ENCODE measurements around the gene DHX57. TPM values are rescaled to one million over a fixed set of nuclear protein-coding genes. Genes with fewer than 3 reads are reported as not detected.

DHX57 gene
- total and polyA plus RNA-seq, 2 donors (not counting 3 experiments of a cell fraction or from before 2014, with no cell fraction given): 8.7 to 28.2 TPM

GRCh38 chr2:38862476-38862875, 13.3 kb downstream of the DHX57 start:
- no peaks in the 10 kb centered on the region for H4K20me1 ChIP-seq (replicated peaks; ENCODE audit: control insufficient read depth, extremely low read depth, insufficient read depth, low read length)
- no peak overlapping the region for H3K9ac ChIP-seq (replicated peaks; ENCODE audit: extremely low read depth, insufficient read depth, low read length)
- ChIA-PET CTCF (interaction anchor here (0.7 kb wide), 1 partner anchor 85 kb away, joined by 3 read pairs; no protein-coding TSS in a partner anchor), POLR2A (no interaction called here)
- no peaks in the 10 kb centered on the region for H3K4me1 ChIP-seq (ENCODE audit: control insufficient read depth, extremely low read depth, insufficient read depth, low read length)
- DNase-seq (ENCODE audit: low read depth, low spot score) (no peak), FAIRE-seq (no peak)
- H2AFZ ChIP-seq (ENCODE audit: low read depth, low read length): no peak overlapping the region
- H3K27ac ChIP-seq (ENCODE audit: insufficient read depth, low read depth, low read length): no peak overlapping the region
- H3K4me3 ChIP-seq (replicated peaks in 1 of 3; ENCODE audit: insufficient read depth in 1 of 3, low read depth in 1 of 3, low read length in 3 of 3): no peak overlapping the region
- no peak for TF ChIP-seq MYC (IDR thresholded peaks at IDR 0.05; ENCODE audit: low read depth, low read length)
- H3K27me3 ChIP-seq (ENCODE audit: control insufficient read depth in 2 of 2, insufficient read depth in 2 of 2, low read length in 2 of 2): no peaks in the 10 kb centered on the region
- no peaks in the 10 kb centered on the region for H3K9me3 ChIP-seq (replicated peaks; ENCODE audit: control insufficient read depth, insufficient read depth, low read length)
- intact Hi-C loops (cut with micrococcal nuclease) (no loop called here), dilution Hi-C loops (cut with MboI; ENCODE audit: extremely low pct_ligation_motif_present, low sequenced_read_pairs) (no loop called here)
- H3K79me2 ChIP-seq (ENCODE audit: control insufficient read depth, insufficient read depth, low read length): no peaks in the 10 kb centered on the region
- H3K9me1 ChIP-seq (replicated peaks; ENCODE audit: control insufficient read depth, extremely low read depth, insufficient read depth, low read length): no peaks in the 10 kb centered on the region
- no TSS peak for BruUV-seq (replicated peaks)
- H3K4me2 ChIP-seq (ENCODE audit: insufficient read depth, low read length): no peak overlapping the region
- H3K36me3 ChIP-seq (ENCODE audit: control insufficient read depth in 2 of 2, extremely low read depth in 1 of 2, insufficient read depth in 2 of 2, low read length in 2 of 2): peaks cover 9 to 10% of the 10 kb centered on the region in 2 experiments

DNA sequence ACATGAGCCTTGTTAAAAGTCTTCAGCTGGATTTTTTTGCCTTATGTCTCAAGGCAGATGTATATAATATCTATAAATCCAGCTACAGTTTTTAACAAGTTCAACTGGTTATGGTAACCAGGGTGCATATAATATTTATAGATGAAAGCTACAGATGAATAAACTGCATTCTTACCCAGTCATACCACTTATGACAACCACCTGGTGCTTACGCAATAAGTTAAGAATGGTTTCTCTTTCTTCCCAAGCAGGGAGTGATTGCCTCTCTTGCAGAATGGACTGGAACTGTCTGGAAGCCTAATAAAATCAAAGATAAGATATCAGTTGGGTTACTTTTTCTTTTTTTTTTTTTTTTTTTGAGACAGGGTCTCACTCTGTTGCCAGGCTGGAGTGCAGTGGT, 19.6 kb downstream of the DHX57 start:
- no peaks in the 10 kb centered on the region for H3K79me2 ChIP-seq (ENCODE audit: control insufficient read depth, insufficient read depth, low read length)
- H3K9me1 ChIP-seq (replicated peaks; ENCODE audit: control insufficient read depth, extremely low read depth, insufficient read depth, low read length): no peaks in the 10 kb centered on the region
- BruUV-seq (replicated peaks): no TSS peak
- H3K4me1 ChIP-seq (ENCODE audit: control insufficient read depth, extremely low read depth, insufficient read depth, low read length): no peaks in the 10 kb centered on the region
- TF ChIP-seq EZH2 (IDR thresholded peaks at IDR 0.05; ENCODE audit: borderline replicate concordance, low read depth, low read length, severe bottlenecking): no peak
- no peak for TF ChIP-seq MYC (IDR thresholded peaks at IDR 0.05; ENCODE audit: low read depth, low read length)
- TF ChIP-seq, protein P1, sequence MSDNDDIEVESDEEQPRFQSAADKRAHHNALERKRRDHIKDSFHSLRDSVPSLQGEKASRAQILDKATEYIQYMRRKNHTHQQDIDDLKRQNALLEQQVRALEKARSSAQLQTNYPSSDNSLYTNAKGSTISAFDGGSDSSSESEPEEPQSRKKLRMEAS (IDR thresholded peaks at IDR 0.05; ENCODE audit: insufficient read depth, insufficient read length): no peak
- no peak for TF ChIP-seq POLR2AphosphoS5 (IDR thresholded peaks at IDR 0.05; ENCODE audit: insufficient read depth, low read depth, low read length)
- no peak for TF ChIP-seq FOS (IDR thresholded peaks at IDR 0.05; ENCODE audit: borderline replicate concordance, insufficient read depth, low read length)
- no peak for TF ChIP-seq POLR2A (IDR thresholded peaks at IDR 0.05; ENCODE audit: low read depth, low read length)
- TF ChIP-seq, protein P2, sequence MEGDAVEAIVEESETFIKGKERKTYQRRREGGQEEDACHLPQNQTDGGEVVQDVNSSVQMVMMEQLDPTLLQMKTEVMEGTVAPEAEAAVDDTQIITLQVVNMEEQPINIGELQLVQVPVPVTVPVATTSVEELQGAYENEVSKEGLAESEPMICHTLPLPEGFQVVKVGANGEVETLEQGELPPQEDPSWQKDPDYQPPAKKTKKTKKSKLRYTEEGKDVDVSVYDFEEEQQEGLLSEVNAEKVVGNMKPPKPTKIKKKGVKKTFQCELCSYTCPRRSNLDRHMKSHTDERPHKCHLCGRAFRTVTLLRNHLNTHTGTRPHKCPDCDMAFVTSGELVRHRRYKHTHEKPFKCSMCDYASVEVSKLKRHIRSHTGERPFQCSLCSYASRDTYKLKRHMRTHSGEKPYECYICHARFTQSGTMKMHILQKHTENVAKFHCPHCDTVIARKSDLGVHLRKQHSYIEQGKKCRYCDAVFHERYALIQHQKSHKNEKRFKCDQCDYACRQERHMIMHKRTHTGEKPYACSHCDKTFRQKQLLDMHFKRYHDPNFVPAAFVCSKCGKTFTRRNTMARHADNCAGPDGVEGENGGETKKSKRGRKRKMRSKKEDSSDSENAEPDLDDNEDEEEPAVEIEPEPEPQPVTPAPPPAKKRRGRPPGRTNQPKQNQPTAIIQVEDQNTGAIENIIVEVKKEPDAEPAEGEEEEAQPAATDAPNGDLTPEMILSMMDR (IDR thresholded peaks at IDR 0.05; ENCODE audit: extremely low read depth in 1 of 2, insufficient read depth in 1 of 2, low read depth in 1 of 2, low read length in 2 of 2): no peak
- TF ChIP-seq JUN (IDR thresholded peaks at IDR 0.05; ENCODE audit: borderline replicate concordance, insufficient read depth, insufficient read length, low read depth): no peak
- no peak for TF ChIP-seq GATA2 (IDR thresholded peaks at IDR 0.05; ENCODE audit: insufficient read depth, insufficient read length, low read depth, low read length)
- FAIRE-seq (no peak), DNase-seq (ENCODE audit: low read depth, low spot score) (no peak)
- no peaks in the 10 kb centered on the region for H4K20me1 ChIP-seq (replicated peaks; ENCODE audit: control insufficient read depth, extremely low read depth, insufficient read depth, low read length)
- intact Hi-C loops (cut with micrococcal nuclease): no loop called here
- POLR2A ChIA-PET: interaction anchor here (1.1 kb wide), 1 partner anchor 105 kb away, joined by 3 read pairs; the partner anchor contains the start of gene SRSF7
- no peak overlapping the region for H3K9ac ChIP-seq (replicated peaks; ENCODE audit: extremely low read depth, insufficient read depth, low read length)
- no peak overlapping the region for H3K4me2 ChIP-seq (ENCODE audit: insufficient read depth, low read length)
- no peak overlapping the region for H2AFZ ChIP-seq (ENCODE audit: low read depth, low read length)
- CTCF ChIA-PET: interaction anchor here (1.1 kb wide), 1 partner anchor 21 kb away, joined by 4 read pairs; no protein-coding TSS in a partner anchor
- peaks cover 17 to 19% of the 10 kb centered on the region in 2 experiments for H3K36me3 ChIP-seq (ENCODE audit: control insufficient read depth in 2 of 2, extremely low read depth in 1 of 2, insufficient read depth in 2 of 2, low read length in 2 of 2)
- no peak overlapping the region for H3K4me3 ChIP-seq (replicated peaks in 1 of 3; ENCODE audit: insufficient read depth in 1 of 3, low read depth in 1 of 3, low read length in 3 of 3)
- H3K27ac ChIP-seq (ENCODE audit: insufficient read depth, low read depth, low read length): no peak overlapping the region
- dilution Hi-C loops (cut with MboI; ENCODE audit: extremely low pct_ligation_motif_present, low sequenced_read_pairs): no loop called here
- no peaks in the 10 kb centered on the region for H3K27me3 ChIP-seq (ENCODE audit: control insufficient read depth in 2 of 2, insufficient read depth in 2 of 2, low read length in 2 of 2)
- no peaks in the 10 kb centered on the region for H3K9me3 ChIP-seq (replicated peaks; ENCODE audit: control insufficient read depth, insufficient read depth, low read length)
